Natural killer cell (primary cell): ENCODE results near the gene FBXL19. TPM values are rescaled to one million over a fixed set of nuclear protein-coding genes. Genes with fewer than 3 reads are reported as not detected.

ENCODE experiments used
- ATAC-seq, 3 donors: fragments of 150-1000 bp in 2 of 3; fragments of 200-7000 bp in 1 of 3; cut with Tn5 transposase; 1 replicate in 1 of 3; 2 replicates in 2 of 3; pipeline ENCODE4 v1.10.0; 2021; ENCODE audit warnings: mild to moderate bottlenecking in 2 of 3, moderate library complexity in 2 of 3
- DNase-seq, 2 donors: peaks; one replicate each; pipeline versions ENCODE4 v3.0.0 to v3.0.0-alpha.2; 2013 to 2021; ENCODE audit warnings: mixed read lengths in 1 of 2
- H3K27ac ChIP-seq: one replicate; pipeline ENCODE4 v1.5.1; 2013; ENCODE audit warnings: mild to moderate bottlenecking, low read length
- H3K27me3 ChIP-seq: one replicate; pipeline ENCODE4 v1.6.1; 2013; ENCODE audit warnings: low read length; ENCODE audit not compliant: control insufficient read depth, insufficient read depth
- H3K36me3 ChIP-seq: one replicate; pipeline ENCODE4 v1.6.1; 2013; ENCODE audit warnings: low read length; ENCODE audit not compliant: control insufficient read depth, insufficient read depth
- H3K4me1 ChIP-seq: one replicate; pipeline ENCODE4 v1.6.1; 2013; ENCODE audit warnings: low read length; ENCODE audit not compliant: control insufficient read depth, insufficient read depth
- H3K4me3 ChIP-seq: one replicate; pipeline ENCODE4 v1.5.1; 2013; ENCODE audit warnings: low read length
- H3K9me3 ChIP-seq: one replicate; pipeline ENCODE4 v1.6.1; 2013; ENCODE audit warnings: low read length; ENCODE audit not compliant: control insufficient read depth, insufficient read depth
- H3K27ac Mint-ChIP-seq, 2 donors: one replicate each; pipeline ENCODE4 v1.8.0; 2022; ENCODE audit warnings: mild to moderate bottlenecking in 2 of 2, mixed read lengths in 2 of 2, moderate library complexity in 1 of 2
- H3K27me3 Mint-ChIP-seq, 2 donors: one replicate each; pipeline ENCODE4 v1.8.0; 2022; ENCODE audit warnings: low read depth in 2 of 2, mixed read lengths in 2 of 2
- H3K36me3 Mint-ChIP-seq: one replicate; pipeline ENCODE4 v1.8.0; 2022; ENCODE audit warnings: mixed read lengths
- H3K4me1 Mint-ChIP-seq, 2 donors: one replicate each; pipeline ENCODE4 v1.8.0; 2022; ENCODE audit warnings: mixed read lengths in 2 of 2
- H3K4me3 Mint-ChIP-seq: one replicate; pipeline ENCODE4 v1.8.0; 2022; ENCODE audit warnings: mild to moderate bottlenecking, moderate library complexity, mixed read lengths
- H3K9me3 Mint-ChIP-seq, 2 donors: one replicate each; pipeline ENCODE4 v1.8.0; 2022; ENCODE audit warnings: mixed read lengths in 2 of 2
- CTCF ChIP-seq: fragments of 200-600 bp; IDR thresholded peaks from one replicate; pipeline ENCODE4 v1.8.0; 2022; ENCODE audit warnings: antibody characterized with exemption
- WGBS: methylation state at CpG from one replicate; pipeline ENCODE4 v1.1.7; 2013; ENCODE audit warnings: missing lambda C conversion rate; ENCODE audit not compliant: insufficient coverage; 5-methylcytosine and 5-hydroxymethylcytosine counted together
- intact Hi-C: fragments of 100-400 bp; cut with micrococcal nuclease; formaldehyde crosslinking; loops from one replicate; pipeline ENCODE4 v1.14.2; 2022
- total RNA-seq, 4 donors: library from RNA; stranded (reverse); fragments of 120-200 nt in 1 of 4; gene quantifications; one replicate each; pipeline versions ENCODE4 v1.2.3 to v1.2.4, GENCODE V29; 2013 to 2022

Gene FBXL19
- total RNA-seq, 3 donors from 2014 or later (not counting 1 experiment from before 2014, with no cell fraction given): 10.1 to 13.3 (median 12.4) TPM

DNA sequence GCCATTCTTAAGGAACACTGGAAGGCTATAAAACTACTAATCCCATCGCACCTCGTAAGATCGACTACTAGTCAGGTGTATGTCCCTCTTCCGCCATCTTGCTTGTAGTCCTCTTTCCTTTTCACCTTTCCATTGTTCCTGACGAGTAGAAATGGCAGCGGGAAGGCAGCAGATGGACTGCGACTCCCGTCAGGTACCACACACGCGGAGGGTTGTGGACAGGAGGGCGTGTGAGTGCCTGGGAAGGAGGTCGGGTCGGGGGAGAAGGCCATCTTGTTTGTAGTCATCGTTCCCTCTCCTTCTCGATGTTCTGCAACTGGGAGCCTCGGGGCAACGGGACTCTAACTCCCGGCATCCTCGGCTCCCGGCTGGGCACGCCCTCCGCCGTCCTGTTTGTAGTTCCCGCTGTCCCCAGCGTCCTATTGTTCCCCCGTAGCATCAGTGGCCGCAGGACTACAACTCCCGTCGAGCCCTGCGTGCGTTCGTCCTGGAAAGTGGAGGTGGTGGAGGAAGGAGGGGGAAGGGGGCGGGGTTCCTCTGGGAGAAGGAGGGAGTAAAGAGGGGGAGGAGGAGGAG, 324 bp upstream of the FBXL19 start:
- H3K4me1 ChIP-seq: peaks cover 21% of the 10 kb centered on the region
- intact Hi-C loops: loop anchor here (1.0 to 5.0 kb wide), 8 partner anchors 26 to 265 kb away; partner anchors contain the start of genes CFAP119, FBRS, PHKG2 and RNF40
- Mint-ChIP-seq H3K36me3 (no peaks in the 10 kb centered on the region), H3K4me3 (peak overlapping the region; percentile 100), H3K27ac (peak overlapping the region; percentile 99 to 100), H3K27me3 (no peaks in the 10 kb centered on the region), H3K4me1 (peaks cover 15 to 38% of the 10 kb centered on the region in 2 donors), H3K9me3 (no peaks in the 10 kb centered on the region)
- under 1% methylated on average over 33 of the region's 33 CpGs for WGBS
- H3K4me3 ChIP-seq: peak overlapping the region; percentile 86
- DNase-seq: peak; percentile 85 to 98
- no peaks in the 10 kb centered on the region for H3K27me3 ChIP-seq
- no peaks in the 10 kb centered on the region for H3K9me3 ChIP-seq
- peak overlapping the region; percentile 96 for H3K27ac ChIP-seq
- no peak for TF ChIP-seq CTCF
- ATAC-seq: peak; percentile 67 to 85 (median 72)
- H3K36me3 ChIP-seq: no peaks in the 10 kb centered on the region

GRCh38 chr16:30924076-30924912, 922 bp downstream of the FBXL19 start:
- 5% methylated on average over 52 of the region's 53 CpGs for WGBS
- Mint-ChIP-seq H3K9me3 (no peaks in the 10 kb centered on the region), H3K27ac (peak overlapping the region in 1 of 2 donors; percentile 64), H3K4me1 (peaks cover 15 to 38% of the 10 kb centered on the region in 2 donors), H3K27me3 (no peaks in the 10 kb centered on the region), H3K4me3 (peak overlapping the region; percentile 76), H3K36me3 (no peaks in the 10 kb centered on the region)
- peaks cover 21% of the 10 kb centered on the region for H3K4me1 ChIP-seq
- H3K4me3 ChIP-seq: peak overlapping the region; percentile 86
- no peak for DNase-seq
- TF ChIP-seq CTCF: no peak
- ATAC-seq: no peak
- H3K36me3 ChIP-seq: no peaks in the 10 kb centered on the region
- no peaks in the 10 kb centered on the region for H3K9me3 ChIP-seq
- intact Hi-C loops: loop anchor here (5.0 kb wide), 2 partner anchors 162 to 227 kb away; partner anchors contain the start of genes CFAP119, RNF40 and SRCAP
- no peak overlapping the region for H3K27ac ChIP-seq
- H3K27me3 ChIP-seq: no peaks in the 10 kb centered on the region

GRCh38 chr16:30924913-30925631, 1.7 kb downstream of the FBXL19 start:
- Mint-ChIP-seq H3K36me3 (no peaks in the 10 kb centered on the region), H3K9me3 (no peaks in the 10 kb centered on the region), H3K4me3 (peak overlapping the region; percentile 76), H3K27me3 (no peaks in the 10 kb centered on the region), H3K4me1 (peaks cover 15 to 38% of the 10 kb centered on the region in 2 donors), H3K27ac (peak overlapping the region in 1 of 2 donors; percentile 64)
- WGBS: 97% methylated on average over 11 of the region's 11 CpGs
- no peak for DNase-seq
- H3K9me3 ChIP-seq: no peaks in the 10 kb centered on the region
- no peaks in the 10 kb centered on the region for H3K27me3 ChIP-seq
- H3K36me3 ChIP-seq: no peaks in the 10 kb centered on the region
- H3K27ac ChIP-seq: no peak overlapping the region
- no peak for TF ChIP-seq CTCF
- H3K4me1 ChIP-seq: peaks cover 21% of the 10 kb centered on the region
- H3K4me3 ChIP-seq: no peak overlapping the region
- intact Hi-C loops: loop anchor here (5.0 kb wide), 2 partner anchors 163 to 228 kb away; partner anchors contain the start of genes CFAP119, RNF40 and SRCAP
- ATAC-seq: no peak
